AG04450 (cell line): Measurements from ENCODE around the gene GREM1. TPM values are rescaled to one million over a fixed set of nuclear protein-coding genes. Genes with fewer than 3 reads are reported as not detected.

Experiments
- CTCF ChIA-PET: fragments of 300-600, 350-600 bp; formaldehyde crosslinking; extraction: SDS; loops from one replicate; lab custom pipeline; 2022; ENCODE audit warnings: antibody characterized with exemption, inconsistent platforms; lab: Charles Lee
- POLR2A ChIA-PET: fragments of 350-600 bp; formaldehyde crosslinking; extraction: SDS; loops from one replicate; lab custom pipeline; 2021; ENCODE audit warnings: antibody characterized with exemption, inconsistent platforms; lab: Yijun Ruan, JAX
- DNase-seq: peaks from one replicate; pipeline ENCODE4 v3.0.0-alpha.2; 2011; ENCODE audit warnings: low read depth, low spot score
- H3K27ac ChIP-seq: one replicate; pipeline ENCODE4 v1.5.1; 2012; ENCODE audit warnings: low read depth, low read length, control low read depth
- H3K27me3 ChIP-seq: one replicate; pipeline ENCODE4 v1.6.0; 2012; ENCODE audit warnings: low read length; ENCODE audit not compliant: control insufficient read depth, insufficient read depth
- H3K4me3 ChIP-seq: 2 replicates; pipeline ENCODE4 v1.5.1; 2011; ENCODE audit warnings: mild to moderate bottlenecking, low read depth, low read length, control low read depth
- H3K9me3 ChIP-seq: 2 replicates; pipeline ENCODE4 v1.5.1; 2012; ENCODE audit warnings: low read length; ENCODE audit not compliant: control insufficient read depth, insufficient read depth
- polyA plus RNA-seq: library from polyadenylated mRNA; depleted of rRNA; stranded (reverse); fragments of >200 nt; gene quantifications from 2 replicates; pipeline ENCODE4 v1.2.3, GENCODE V29; 2011
- TF ChIP-seq, protein P1 (sequence below): IDR thresholded peaks from 2 replicates; pipeline ENCODE4 v1.5.1; 2011; ENCODE audit warnings: low read depth, low read length, control low read depth, inconsistent platforms

Gene GREM1
- polyA plus RNA-seq, 1 experiment: 2,858 TPM

DNA sequence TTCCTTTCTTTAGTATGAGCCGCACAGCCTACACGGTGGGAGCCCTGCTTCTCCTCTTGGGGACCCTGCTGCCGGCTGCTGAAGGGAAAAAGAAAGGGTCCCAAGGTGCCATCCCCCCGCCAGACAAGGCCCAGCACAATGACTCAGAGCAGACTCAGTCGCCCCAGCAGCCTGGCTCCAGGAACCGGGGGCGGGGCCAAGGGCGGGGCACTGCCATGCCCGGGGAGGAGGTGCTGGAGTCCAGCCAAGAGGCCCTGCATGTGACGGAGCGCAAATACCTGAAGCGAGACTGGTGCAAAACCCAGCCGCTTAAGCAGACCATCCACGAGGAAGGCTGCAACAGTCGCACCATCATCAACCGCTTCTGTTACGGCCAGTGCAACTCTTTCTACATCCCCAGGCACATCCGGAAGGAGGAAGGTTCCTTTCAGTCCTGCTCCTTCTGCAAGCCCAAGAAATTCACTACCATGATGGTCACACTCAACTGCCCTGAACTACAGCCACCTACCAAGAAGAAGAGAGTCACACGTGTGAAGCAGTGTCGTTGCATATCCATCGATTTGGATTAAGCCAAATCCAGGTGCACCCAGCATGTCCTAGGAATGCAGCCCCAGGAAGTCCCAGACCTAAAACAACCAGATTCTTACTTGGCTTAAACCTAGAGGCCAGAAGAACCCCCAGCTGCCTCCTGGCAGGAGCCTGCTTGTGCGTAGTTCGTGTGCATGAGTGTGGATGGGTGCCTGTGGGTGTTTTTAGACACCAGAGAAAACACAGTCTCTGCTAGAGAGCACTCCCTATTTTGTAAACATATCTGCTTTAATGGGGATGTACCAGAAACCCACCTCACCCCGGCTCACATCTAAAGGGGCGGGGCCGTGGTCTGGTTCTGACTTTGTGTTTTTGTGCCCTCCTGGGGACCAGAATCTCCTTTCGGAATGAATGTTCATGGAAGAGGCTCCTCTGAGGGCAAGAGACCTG, 13.2 kb downstream of the GREM1 start:
- no peak for DNase-seq
- POLR2A ChIA-PET: no interaction called here
- H3K27me3 ChIP-seq: no peaks in the 10 kb centered on the region
- H3K4me3 ChIP-seq: peak overlapping the region; percentile 17; the same call in 1 of the 2 replicates
- CTCF ChIA-PET: no interaction called here
- H3K9me3 ChIP-seq: no peaks in the 10 kb centered on the region; the same call in 1 of the 2 replicates
- TF ChIP-seq, protein P1, sequence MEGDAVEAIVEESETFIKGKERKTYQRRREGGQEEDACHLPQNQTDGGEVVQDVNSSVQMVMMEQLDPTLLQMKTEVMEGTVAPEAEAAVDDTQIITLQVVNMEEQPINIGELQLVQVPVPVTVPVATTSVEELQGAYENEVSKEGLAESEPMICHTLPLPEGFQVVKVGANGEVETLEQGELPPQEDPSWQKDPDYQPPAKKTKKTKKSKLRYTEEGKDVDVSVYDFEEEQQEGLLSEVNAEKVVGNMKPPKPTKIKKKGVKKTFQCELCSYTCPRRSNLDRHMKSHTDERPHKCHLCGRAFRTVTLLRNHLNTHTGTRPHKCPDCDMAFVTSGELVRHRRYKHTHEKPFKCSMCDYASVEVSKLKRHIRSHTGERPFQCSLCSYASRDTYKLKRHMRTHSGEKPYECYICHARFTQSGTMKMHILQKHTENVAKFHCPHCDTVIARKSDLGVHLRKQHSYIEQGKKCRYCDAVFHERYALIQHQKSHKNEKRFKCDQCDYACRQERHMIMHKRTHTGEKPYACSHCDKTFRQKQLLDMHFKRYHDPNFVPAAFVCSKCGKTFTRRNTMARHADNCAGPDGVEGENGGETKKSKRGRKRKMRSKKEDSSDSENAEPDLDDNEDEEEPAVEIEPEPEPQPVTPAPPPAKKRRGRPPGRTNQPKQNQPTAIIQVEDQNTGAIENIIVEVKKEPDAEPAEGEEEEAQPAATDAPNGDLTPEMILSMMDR: no peak
- peak overlapping the region; percentile 55 for H3K27ac ChIP-seq

DNA sequence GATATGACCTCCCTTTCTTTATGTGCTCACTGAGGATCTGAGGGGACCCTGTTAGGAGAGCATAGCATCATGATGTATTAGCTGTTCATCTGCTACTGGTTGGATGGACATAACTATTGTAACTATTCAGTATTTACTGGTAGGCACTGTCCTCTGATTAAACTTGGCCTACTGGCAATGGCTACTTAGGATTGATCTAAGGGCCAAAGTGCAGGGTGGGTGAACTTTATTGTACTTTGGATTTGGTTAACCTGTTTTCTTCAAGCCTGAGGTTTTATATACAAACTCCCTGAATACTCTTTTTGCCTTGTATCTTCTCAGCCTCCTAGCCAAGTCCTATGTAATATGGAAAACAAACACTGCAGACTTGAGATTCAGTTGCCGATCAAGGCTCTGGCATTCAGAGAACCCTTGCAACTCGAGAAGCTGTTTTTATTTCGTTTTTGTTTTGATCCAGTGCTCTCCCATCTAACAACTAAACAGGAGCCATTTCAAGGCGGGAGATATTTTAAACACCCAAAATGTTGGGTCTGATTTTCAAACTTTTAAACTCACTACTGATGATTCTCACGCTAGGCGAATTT, 14.9 kb downstream of the GREM1 start:
- Histone ChIP-seq H3K9me3 (no peaks in the 10 kb centered on the region; the same call in 1 of the 2 replicates), H3K27ac (no peak overlapping the region), H3K4me3 (no peak overlapping the region), H3K27me3 (no peaks in the 10 kb centered on the region)
- CTCF ChIA-PET: interaction anchor here (0.9 kb wide), 2 partner anchors 11 to 71 kb away, joined by 3 read pairs; no protein-coding TSS in a partner anchor
- TF ChIP-seq, protein P1: no peak
- no peak for DNase-seq
- POLR2A ChIA-PET: no interaction called here

DNA sequence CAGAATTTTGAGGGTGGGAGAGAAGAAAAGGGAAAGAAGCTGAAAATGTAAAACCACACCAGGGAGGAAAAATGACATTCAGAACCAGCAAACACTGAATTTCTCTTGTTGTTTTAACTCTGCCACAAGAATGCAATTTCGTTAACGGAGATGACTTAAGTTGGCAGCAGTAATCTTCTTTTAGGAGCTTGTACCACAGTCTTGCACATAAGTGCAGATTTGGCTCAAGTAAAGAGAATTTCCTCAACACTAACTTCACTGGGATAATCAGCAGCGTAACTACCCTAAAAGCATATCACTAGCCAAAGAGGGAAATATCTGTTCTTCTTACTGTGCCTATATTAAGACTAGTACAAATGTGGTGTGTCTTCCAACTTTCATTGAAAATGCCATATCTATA, 15.5 kb downstream of the GREM1 start:
- TF ChIP-seq, protein P1: no peak
- no peak overlapping the region for H3K4me3 ChIP-seq
- ChIA-PET POLR2A (no interaction called here), CTCF (interaction anchor here (0.9 to 1.3 kb wide), 2 partner anchors 11 to 70 kb away, joined by 3 read pairs; no protein-coding TSS in a partner anchor)
- H3K9me3 ChIP-seq: no peaks in the 10 kb centered on the region; the same call in 1 of the 2 replicates
- H3K27ac ChIP-seq: no peak overlapping the region
- H3K27me3 ChIP-seq: no peaks in the 10 kb centered on the region
- no peak for DNase-seq

- no peaks in the 10 kb centered on the region for H3K9me3 ChIP-seq
Measured at GRCh38 chr15:32735989-32736700, 18.3 kb downstream of the GREM1 start.

More at GRCh38 chr15:32735989-32736700, 18.3 kb downstream of the GREM1 start:
- H3K27me3 ChIP-seq: no peaks in the 10 kb centered on the region
- ChIA-PET POLR2A (interaction anchor here (0.9 to 1.1 kb wide), 2 partner anchors 74 to 83 kb away, joined by 3 to 4 read pairs; no protein-coding TSS in a partner anchor), CTCF (interaction anchor here (1.2 to 1.9 kb wide), 2 partner anchors 74 to 259 kb away, joined by 3 to 11 read pairs; no protein-coding TSS in a partner anchor)
- no peak for DNase-seq
- H3K4me3 ChIP-seq: no peak overlapping the region
- H3K27ac ChIP-seq: no peak overlapping the region
- TF ChIP-seq, protein P1: no peak
